Activated effector memory CD4-positive, alpha-beta T cell treated with Interleukin-2 at 50 U/mL for 16 hours (primary cell): Measurements from ENCODE around the gene TMEM116.
"Not testable (repeated sequence)": the region's sequence is repeated elsewhere in the genome, so short reads cannot be mapped to it uniquely, and the experiment has no call there.

ENCODE experiments used
- DNase-seq: peaks from one replicate; pipeline ENCODE4 v3.0.0-alpha.2; 2020

TMEM116 gene

GRCh38 chr12:112008918-112009317 lies 4.0 kb downstream of the TMEM116 start:
- no peak for DNase-seq

- DNase-seq = no peak
These were observed 5.0 kb downstream of the TMEM116 start for GRCh38 chr12:112007945-112008344.

GRCh38 chr12:112005419-112006395 lies 7.3 kb downstream of the TMEM116 start:
- DNase-seq = no peak

DNA sequence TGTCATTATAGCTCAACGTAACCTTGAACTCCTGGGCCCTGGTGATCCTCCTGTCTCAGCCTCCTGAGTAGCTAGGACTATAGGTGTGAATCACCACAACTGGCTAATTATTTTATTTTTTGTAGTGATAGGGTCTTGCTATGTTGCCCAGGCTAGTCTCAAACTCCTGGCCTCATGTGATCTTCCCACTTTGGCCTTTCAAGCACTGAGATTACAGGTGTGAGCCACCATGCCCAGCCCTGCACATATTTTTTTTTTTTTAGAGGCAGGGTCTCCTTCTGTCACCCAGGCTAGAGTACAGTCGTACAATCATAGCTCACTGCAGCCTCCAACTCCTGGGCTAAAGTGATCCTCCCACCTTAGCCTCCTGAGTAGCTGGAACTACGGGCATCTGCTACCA lies 8.9 kb downstream of the TMEM116 start:
- DNase-seq = no peak

GRCh38 chr12:112001576-112001975 lies 11.4 kb downstream of the TMEM116 start:
- DNase-seq = no peak

- DNase-seq = no peak
These were observed 12.1 kb downstream of the TMEM116 start for GRCh38 chr12:112000820-112001219.

DNA sequence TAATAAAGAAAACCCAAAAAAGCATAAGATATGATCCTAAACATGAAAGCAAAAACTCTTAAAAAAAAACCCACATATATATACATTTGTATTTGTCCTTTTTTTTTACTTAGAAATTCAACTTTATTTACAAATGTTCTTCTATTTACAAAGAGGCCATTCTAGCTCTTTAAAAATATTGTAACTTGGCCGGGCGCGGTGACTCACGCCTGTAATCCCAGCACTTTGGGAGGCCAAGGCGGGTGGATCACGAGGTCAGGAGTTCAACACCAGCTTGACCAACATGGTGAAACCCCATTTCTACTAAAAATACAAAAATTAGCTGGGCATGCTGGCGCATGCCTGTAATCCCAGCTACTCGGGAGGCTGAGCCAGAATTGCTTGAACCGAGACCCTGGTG lies 13.8 kb downstream of the TMEM116 start:
- not testable (repeated sequence) for DNase-seq

GRCh38 chr12:111998015-111998414 lies 14.9 kb downstream of the TMEM116 start:
- DNase-seq = no peak

DNA sequence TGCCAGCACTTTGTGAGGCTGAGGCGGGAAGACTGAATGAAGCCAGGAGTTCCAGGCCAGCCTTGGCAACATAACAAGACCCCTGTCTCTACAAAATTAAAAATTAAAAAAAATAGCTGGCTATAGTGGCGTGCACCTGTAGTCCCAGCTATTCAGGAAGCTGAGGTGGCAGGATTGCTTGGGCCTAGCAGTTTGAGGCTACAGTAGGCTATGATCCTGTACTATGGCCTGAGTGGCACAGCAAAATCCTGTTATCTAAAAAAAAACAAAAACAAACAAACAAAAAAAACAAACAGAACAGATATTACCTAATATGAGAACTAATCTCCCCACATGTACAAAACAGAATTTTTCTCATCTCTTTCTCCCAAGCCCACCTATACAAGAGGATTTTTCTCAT lies 15.7 kb downstream of the TMEM116 start:
- DNase-seq = no peak

DNA sequence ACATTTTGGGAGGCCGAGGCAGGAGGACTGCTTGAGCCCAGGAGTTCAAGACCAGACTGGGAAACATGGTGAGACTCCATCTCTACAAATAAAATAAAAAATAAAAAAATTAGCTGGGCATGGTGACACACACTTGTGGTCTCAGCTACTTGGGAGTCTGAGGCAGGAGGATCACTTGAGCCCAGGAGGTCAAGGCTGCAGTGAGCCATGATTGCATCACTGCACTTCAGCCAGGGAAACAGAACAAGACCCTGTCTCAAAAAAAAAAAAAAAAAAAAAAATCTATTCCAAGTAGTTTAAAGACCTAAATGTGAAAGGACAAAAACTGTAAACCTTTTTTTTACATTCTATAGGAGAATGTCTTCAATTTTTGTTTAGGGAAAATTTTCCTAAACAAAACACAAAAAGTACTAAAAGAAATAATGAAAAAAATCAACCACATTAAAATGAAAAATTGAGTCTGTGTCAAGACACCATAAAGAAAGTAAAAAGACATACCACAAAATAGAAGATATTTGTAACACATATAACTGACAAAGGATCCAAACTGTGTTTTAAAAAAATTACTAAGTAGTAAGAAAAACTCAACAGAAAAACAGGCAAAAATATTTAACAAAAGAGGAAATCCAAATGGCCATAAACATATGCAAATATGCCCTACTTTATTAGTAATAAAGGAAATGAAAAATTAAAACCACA lies 17.0 kb downstream of the TMEM116 start:
- DNase-seq = no peak

DNA sequence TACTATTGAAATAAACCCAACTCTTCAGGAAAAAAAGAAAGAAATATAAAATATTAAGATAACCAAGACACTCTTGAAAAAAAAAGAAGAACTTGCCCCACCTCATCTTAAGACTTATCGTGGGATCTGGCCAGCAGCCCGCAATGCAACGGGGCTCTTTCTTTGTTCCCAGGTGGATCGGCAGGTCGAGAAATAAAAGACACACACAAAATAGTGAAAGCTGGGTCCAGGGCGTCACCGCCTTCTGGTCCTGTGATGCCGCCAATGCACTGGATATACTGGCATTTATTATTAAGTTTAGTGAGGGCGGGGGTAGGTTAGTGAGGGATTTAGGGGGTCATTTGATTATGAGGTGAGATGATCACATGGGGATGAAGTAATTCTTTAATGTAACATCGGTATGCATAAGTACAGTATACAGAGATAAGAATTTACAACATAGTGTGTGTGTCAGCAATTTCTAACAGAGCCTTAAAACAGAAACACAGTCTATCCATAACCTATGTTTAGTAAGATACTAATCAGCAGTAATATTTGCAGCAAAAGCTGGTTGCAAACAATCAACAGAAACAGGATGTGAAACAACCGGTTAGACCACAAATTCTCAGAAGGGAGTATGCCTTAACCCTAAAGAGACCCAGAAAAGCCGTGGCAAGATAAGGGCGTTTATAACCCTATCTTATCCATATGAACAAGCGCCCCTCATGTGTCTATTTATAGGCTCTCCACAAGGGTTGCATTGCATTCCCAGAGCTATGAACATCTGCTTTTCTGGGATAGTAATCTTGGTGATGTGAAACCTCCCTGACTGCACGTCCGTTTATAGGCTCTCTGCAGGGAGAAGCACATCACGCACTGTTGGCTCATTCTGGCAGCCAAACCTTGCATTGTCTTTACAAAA lies 18.5 kb downstream of the TMEM116 start:
- DNase-seq = not testable (repeated sequence)

DNA sequence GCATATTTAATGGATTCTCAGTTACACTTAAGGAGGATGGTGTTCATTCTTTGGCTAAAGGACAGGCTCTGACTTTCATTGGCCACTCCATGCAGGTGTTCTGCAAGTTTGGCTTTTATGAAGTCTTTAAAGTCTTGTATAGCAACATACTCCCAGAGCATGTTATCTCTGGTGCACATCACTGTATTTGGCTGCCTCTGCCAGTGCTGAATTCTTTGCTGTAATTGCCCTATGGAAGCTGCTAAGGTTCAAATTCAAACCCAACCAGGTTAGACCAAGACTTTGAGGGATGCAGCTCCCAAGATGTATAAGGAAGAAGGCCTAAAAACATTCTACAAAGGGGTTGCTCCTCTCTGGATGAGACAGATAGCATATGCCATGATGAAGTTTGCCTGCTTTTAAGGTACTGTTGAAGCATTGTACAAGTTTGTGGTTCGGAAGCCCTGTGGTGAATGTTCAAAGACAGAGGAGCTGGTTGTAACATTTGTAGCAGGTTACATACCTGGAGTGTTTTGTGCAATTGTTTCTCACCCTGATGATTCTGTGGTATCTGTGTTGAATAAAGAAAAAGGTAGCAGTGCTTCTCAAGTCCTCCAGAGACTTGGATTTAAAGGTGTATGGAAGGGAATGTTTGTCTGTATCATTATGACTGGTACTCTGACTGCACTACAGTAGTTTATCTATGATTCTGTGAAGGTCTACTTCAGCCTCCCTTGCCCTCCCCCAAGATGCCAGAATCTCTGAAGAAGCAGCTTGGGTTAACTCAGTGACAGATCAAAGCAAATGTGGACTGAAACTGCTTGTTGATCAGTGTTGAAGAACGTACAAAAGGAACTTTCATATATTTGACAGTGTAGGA lies 19.4 kb downstream of the TMEM116 start:
- DNase-seq = no peak

GRCh38 chr12:111992464-111992863 lies 20.5 kb downstream of the TMEM116 start:
- no peak for DNase-seq

GRCh38 chr12:111991946-111992345 lies 21.0 kb downstream of the TMEM116 start:
- DNase-seq = no peak

GRCh38 chr12:111991535-111991934 lies 21.4 kb downstream of the TMEM116 start:
- DNase-seq = no peak

GRCh38 chr12:111984820-111985219 lies 28.1 kb downstream of the TMEM116 start:
- no peak for DNase-seq

DNA sequence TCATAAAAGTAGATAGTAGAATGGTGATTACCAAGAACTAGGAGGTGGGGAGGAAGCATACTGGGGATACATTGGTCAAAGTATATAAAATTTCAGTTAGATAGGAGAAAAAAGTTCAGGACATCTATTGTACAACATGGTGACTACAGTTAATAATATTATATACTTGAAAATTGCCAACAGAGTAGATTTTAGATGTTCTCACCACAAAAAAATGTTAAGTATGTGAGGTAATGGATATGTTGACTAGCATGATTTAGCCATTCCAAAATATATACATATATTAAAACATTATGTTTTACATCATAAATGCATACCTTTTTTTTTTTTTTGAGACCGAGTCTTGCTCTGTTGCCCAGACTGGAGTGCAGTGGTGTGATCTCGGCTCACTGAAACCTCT lies 31.0 kb downstream of the TMEM116 start:
- DNase-seq = no peak

GRCh38 chr12:111980598-111980997 lies 32.4 kb downstream of the TMEM116 start:
- no peak for DNase-seq

- no peak for DNase-seq
These were observed 34.4 kb downstream of the TMEM116 start for GRCh38 chr12:111978545-111978944.

DNA sequence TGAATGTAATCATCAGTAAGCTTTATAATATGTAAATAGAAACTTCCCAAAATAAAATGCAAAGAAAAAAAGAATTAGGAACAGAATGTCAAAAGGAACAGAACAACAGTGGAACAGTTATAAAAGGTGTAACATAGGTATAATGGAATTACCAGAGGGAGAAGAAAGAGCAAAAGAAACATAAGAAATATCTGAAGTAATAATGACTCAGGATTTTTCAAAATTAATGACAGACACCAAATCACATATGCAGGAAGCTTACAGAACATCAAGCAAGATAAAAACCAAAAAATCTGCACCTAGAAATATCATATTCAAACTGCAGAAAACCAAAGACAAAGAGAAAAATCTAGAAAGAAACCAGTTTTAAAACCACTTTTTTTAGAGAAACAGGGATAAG lies 36.1 kb downstream of the TMEM116 start:
- no peak for DNase-seq

GRCh38 chr12:111976291-111976690 lies 36.7 kb downstream of the TMEM116 start:
- no peak for DNase-seq
